GM12878 (cell line): ENCODE data around the gene GMDS. TPM values are rescaled to one million over a fixed set of nuclear protein-coding genes. Genes with fewer than 3 reads are reported as not detected.

Experiments used
- ATAC-seq: fragments of 200-7000 bp; cut with Tn5 transposase; 3 replicates; pipeline ENCODE4 v1.9.1; 2020; ENCODE audit warnings: mild to moderate bottlenecking, moderate library complexity
- BruUV-seq: library from RNA; stranded (reverse); fragments of 400-500 nt; replicated peaks from 2 replicates; lab custom pipeline; 2021; lab: Mats Ljungman, UMichigan
- CTCF ChIA-PET: fragments of 300-600 bp; sonication (Branson Sonifier 250); formaldehyde crosslinking; extraction: SDS; loops from one replicate; lab custom pipeline; 2021; ENCODE audit warnings: inconsistent platforms; lab: Yijun Ruan, JAX
- POLR2A ChIA-PET: fragments of 350-600 bp; formaldehyde crosslinking; extraction: SDS; loops from one replicate; lab custom pipeline; 2021; ENCODE audit warnings: inconsistent platforms; lab: Charles Lee
- RAD21 ChIA-PET: fragments of 300-600 bp; sonication (Branson Sonifier 250); formaldehyde crosslinking; loops from one replicate; lab custom pipeline; 2023; ENCODE audit warnings: antibody characterized with exemption; ENCODE audit not compliant: unreplicated experiment; lab: Charles Lee
- SMC1A ChIA-PET: fragments of 300-600 bp; sonication (Branson Sonifier 250); formaldehyde crosslinking; loops from one replicate; lab custom pipeline; 2023; ENCODE audit not compliant: unreplicated experiment, uncharacterized antibody; lab: Charles Lee
- DNase-seq: peaks from one replicate; pipeline ENCODE4 v3.0.0-alpha.2; 2011; ENCODE audit warnings: low read depth, low spot score
- FAIRE-seq: peaks from 3 replicates; lab custom pipeline; 2011; peaks lifted over from hg19 to GRCh38; lab: Jason Lieb, UNC
- H2AFZ ChIP-seq: 2 replicates; pipeline ENCODE4 v1.6.0; 2011; ENCODE audit warnings: low read depth, low read length, control low read depth; ENCODE audit not compliant: control insufficient read depth
- H3K27ac ChIP-seq: 2 replicates; pipeline ENCODE4 v1.5.1; 2011; ENCODE audit warnings: control low read depth; ENCODE audit not compliant: control insufficient read depth, insufficient read depth
- H3K27me3 ChIP-seq, 2 experiments: replicated peaks in 1 of 2; 2 replicates each; pipeline versions ENCODE4 v1.6.0 to v1.6.1; 2011; ENCODE audit warnings: low read length in 1 of 2; ENCODE audit not compliant: control insufficient read depth in 2 of 2, insufficient read depth in 2 of 2
- H3K36me3 ChIP-seq, 2 experiments: 2 replicates each; pipeline ENCODE4 v1.5.1; 2011; ENCODE audit warnings: low read length in 1 of 2; ENCODE audit not compliant: control insufficient read depth in 2 of 2, insufficient read depth in 2 of 2
- H3K4me1 ChIP-seq: 2 replicates; pipeline ENCODE4 v1.6.1; 2011; ENCODE audit warnings: mild to moderate bottlenecking, low read length, moderate library complexity, mixed read lengths; ENCODE audit not compliant: control insufficient read depth, insufficient read depth
- H3K4me2 ChIP-seq: 2 replicates; pipeline ENCODE4 v1.6.0; 2011; ENCODE audit warnings: control low read depth; ENCODE audit not compliant: control insufficient read depth, insufficient read depth
- H3K4me3 ChIP-seq: fragments of 200-600 bp; sonication (generic); 2 replicates; pipeline ENCODE4 v1.5.1; 2016
- H3K79me2 ChIP-seq: 2 replicates; pipeline ENCODE4 v1.6.0; 2011; ENCODE audit warnings: low read length; ENCODE audit not compliant: control insufficient read depth, insufficient read depth
- H3K9ac ChIP-seq: 2 replicates; pipeline ENCODE4 v1.8.0; 2011; ENCODE audit warnings: low read length, control low read depth, mixed read lengths; ENCODE audit not compliant: control insufficient read depth, insufficient read depth
- H3K9me3 ChIP-seq: replicated peaks from 3 replicates; pipeline ENCODE4 v1.5.1; 2011; ENCODE audit warnings: mild to moderate bottlenecking, low read length; ENCODE audit not compliant: control insufficient read depth, insufficient read depth
- H4K20me1 ChIP-seq: 2 replicates; pipeline ENCODE4 v1.6.0; 2011; ENCODE audit not compliant: control insufficient read depth, insufficient read depth
- MLLT1 ChIP-seq: fragments of 450-650 bp; IDR thresholded peaks from 2 replicates; pipeline ENCODE4 v1.6.1; 2016; ENCODE audit warnings: mild to moderate bottlenecking
- NFXL1 ChIP-seq: fragments of 450-650 bp; IDR thresholded peaks from 2 replicates; pipeline ENCODE4 v1.6.1; 2017; ENCODE audit warnings: antibody characterized with exemption, mild to moderate bottlenecking, borderline replicate concordance
- PML ChIP-seq: IDR thresholded peaks from 2 replicates; pipeline ENCODE4 v1.6.1; 2012; ENCODE audit warnings: low read length, inconsistent platforms
- SMAD5 ChIP-seq: IDR thresholded peaks from 2 replicates; pipeline ENCODE4 v1.6.1; 2016; ENCODE audit warnings: antibody characterized with exemption, low read depth
- SPI1 ChIP-seq: IDR thresholded peaks from 2 replicates; pipeline ENCODE4 v1.6.1; 2011; ENCODE audit warnings: low read depth, mild to moderate bottlenecking, low read length, moderate library complexity, borderline replicate concordance; ENCODE audit not compliant: insufficient read depth
- TBL1XR1 ChIP-seq: IDR thresholded peaks from 2 replicates; pipeline ENCODE4 v1.6.1; 2012; ENCODE audit warnings: low read depth, low read length, improper control_type of control experiment
- TCF7 ChIP-seq: IDR thresholded peaks from 2 replicates; pipeline ENCODE4 v1.6.1; 2014; ENCODE audit warnings: antibody characterized with exemption, borderline replicate concordance
- WGBS: methylation state at CpG from one replicate; pipeline ENCODE4 v1.1.6; 2016; ENCODE audit warnings: low lambda C conversion rate; ENCODE audit not compliant: insufficient replicate concordance, insufficient coverage; ENCODE audit errors: missing lambda C conversion rate; 5-methylcytosine and 5-hydroxymethylcytosine counted together
- in situ Hi-C: fragments of 300-500 bp; cut with MboI; formaldehyde crosslinking; loops from 9 replicates; pipeline ENCODE4 v1.14.3; 2018; ENCODE audit warnings: mixed read lengths
- intact Hi-C: fragments of 100-400 bp; cut with micrococcal nuclease; formaldehyde crosslinking; loops from one replicate; pipeline ENCODE4 v1.14.2; 2022; ENCODE audit not compliant: unreplicated experiment
- polyA plus RNA-seq, 11 experiments: library from polyadenylated mRNA; depleted of rRNA in 4 of 11; unstranded in 6 of 11; stranded (reverse) in 5 of 11; fragments of >200 nt; fragmentation: Nextera tagmentation in 4 of 11; fragmentation: Illumina TruSeq in 1 of 11; extraction: Ambion mirVana in 4 of 11; extraction: Trizol in 1 of 11; gene quantifications; 1 replicate in 1 of 11; 2 replicates in 10 of 11; pipeline versions ENCODE4 v1.2.1 to v1.2.3, GENCODE V29; 2011 to 2016; ENCODE audit warnings: inconsistent platforms in 2 of 11, missing spikeins in 2 of 11, low read depth in 1 of 11
- total RNA-seq, 4 experiments: library from RNA; depleted of rRNA in 3 of 4; stranded (reverse); fragments of >200 nt in 3 of 4; fragmentation: Illumina TruSeq in 1 of 4; extraction: Trizol in 1 of 4; gene quantifications; 2 replicates each; pipeline versions ENCODE4 v1.2.1 to v1.2.3, GENCODE V29; 2013 to 2021
- TF ChIP-seq, protein P1 (sequence below): IDR thresholded peaks from 2 replicates; pipeline ENCODE4 v1.6.1; 2011; ENCODE audit warnings: borderline replicate concordance, low read depth, mild to moderate bottlenecking, moderate library complexity, mixed read lengths, low read length; ENCODE audit not compliant: insufficient read depth; ENCODE audit errors: extremely low read length
- TF ChIP-seq, protein P2 (sequence below): fragments of 450-650 bp; formaldehyde crosslinking; IDR thresholded peaks from 2 replicates; pipeline ENCODE4 v1.4.0; 2022; ENCODE audit warnings: mild to moderate bottlenecking, moderate library complexity

The GMDS gene
- total and polyA plus RNA-seq, 10 of the 15 experiments (the other 5 are each of a cell fraction or from before 2014, with no cell fraction given), result 0.61 to 53.8 (median 29.3) TPM

DNA sequence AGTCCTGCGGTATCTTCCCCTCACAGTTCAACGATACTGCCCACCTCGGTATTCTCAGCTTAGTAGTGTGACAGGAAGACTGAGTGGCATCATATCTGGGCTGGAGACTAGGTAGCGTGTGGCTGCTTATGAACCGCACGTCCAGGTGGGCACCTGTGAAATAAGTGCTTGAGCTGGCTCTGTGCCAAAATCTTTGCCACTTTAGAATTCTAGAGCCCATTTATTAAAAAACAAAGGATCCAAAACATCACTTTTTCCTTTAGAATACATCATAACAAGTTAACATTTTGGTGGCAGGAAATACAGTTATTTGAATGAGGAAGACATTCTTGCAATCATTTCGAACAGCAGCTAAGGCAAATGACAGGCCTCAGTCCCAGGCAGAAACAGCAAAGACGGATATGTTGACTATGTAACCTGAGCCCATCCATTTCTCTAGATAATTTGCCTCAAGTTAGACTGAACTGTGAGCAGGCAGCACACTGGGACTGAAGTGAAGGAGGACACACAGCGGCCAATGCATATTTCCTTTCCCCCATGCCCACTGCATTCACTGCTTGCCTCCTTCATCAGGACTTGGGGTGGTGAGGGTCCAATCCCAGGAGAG lies 136.6 kb downstream of the GMDS start:
- no peak for ATAC-seq
- CTCF ChIA-PET, result interaction anchor here (0.8 to 4.2 kb wide), 5 partner anchors 10 to 512 kb away, joined by 3 to 33 read pairs (median 4); no protein-coding TSS in a partner anchor

GRCh38 chr6:2104524-2104880 lies 140.9 kb downstream of the GMDS start:
- FAIRE-seq (no peak), ATAC-seq (no peak), DNase-seq (no peak)
- no peaks in the 10 kb centered on the region for H3K79me2 ChIP-seq
- 0% methylated on average over 1 of the region's 1 CpG for WGBS
- intact Hi-C loops (loop anchor here (1.0 to 10.0 kb wide), 3 partner anchors 248 to 500 kb away; no protein-coding TSS in a partner anchor), in situ Hi-C loops (loop anchor here (10.0 kb wide), 1 partner anchor 250 kb away; no protein-coding TSS in a partner anchor)
- no peaks in the 10 kb centered on the region for H4K20me1 ChIP-seq
- no peaks in the 10 kb centered on the region for H3K4me1 ChIP-seq
- SMC1A ChIA-PET, result interaction anchor here (0.6 to 3.4 kb wide), 23 partner anchors 17 to 512 kb away, joined by 3 to 16 read pairs (median 4); no protein-coding TSS in a partner anchor
- H3K9me3 ChIP-seq, result no peaks in the 10 kb centered on the region
- H2AFZ ChIP-seq, result no peak overlapping the region
- H3K4me3 ChIP-seq, result no peak overlapping the region
- peaks cover 0 to 2% of the 10 kb centered on the region in 2 experiments; a peak in 1 of 4 replicates for H3K36me3 ChIP-seq
- no peaks in the 10 kb centered on the region for H3K27me3 ChIP-seq
- H3K9ac ChIP-seq, result no peak overlapping the region
- no peak overlapping the region for H3K27ac ChIP-seq
- no TSS peak for BruUV-seq
- no peak overlapping the region for H3K4me2 ChIP-seq
- POLR2A ChIA-PET, result no interaction called here
- RAD21 ChIA-PET, result interaction anchor here (0.6 to 1.4 kb wide), 18 partner anchors 10 to 509 kb away, joined by 3 to 10 read pairs (median 4); partner anchors contain the start of gene FOXC1
- CTCF ChIA-PET, result interaction anchor here (0.6 to 2.4 kb wide), 35 partner anchors 9 to 590 kb away, joined by 3 to 25 read pairs (median 4); no protein-coding TSS in a partner anchor
- TF ChIP-seq, protein P1, sequence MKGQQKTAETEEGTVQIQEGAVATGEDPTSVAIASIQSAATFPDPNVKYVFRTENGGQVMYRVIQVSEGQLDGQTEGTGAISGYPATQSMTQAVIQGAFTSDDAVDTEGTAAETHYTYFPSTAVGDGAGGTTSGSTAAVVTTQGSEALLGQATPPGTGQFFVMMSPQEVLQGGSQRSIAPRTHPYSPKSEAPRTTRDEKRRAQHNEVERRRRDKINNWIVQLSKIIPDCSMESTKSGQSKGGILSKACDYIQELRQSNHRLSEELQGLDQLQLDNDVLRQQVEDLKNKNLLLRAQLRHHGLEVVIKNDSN, result no peak
- TF ChIP-seq PML (no peak), NFXL1 (no peak), MLLT1 (no peak), TBL1XR1 (no peak)
- TF ChIP-seq, protein P2, sequence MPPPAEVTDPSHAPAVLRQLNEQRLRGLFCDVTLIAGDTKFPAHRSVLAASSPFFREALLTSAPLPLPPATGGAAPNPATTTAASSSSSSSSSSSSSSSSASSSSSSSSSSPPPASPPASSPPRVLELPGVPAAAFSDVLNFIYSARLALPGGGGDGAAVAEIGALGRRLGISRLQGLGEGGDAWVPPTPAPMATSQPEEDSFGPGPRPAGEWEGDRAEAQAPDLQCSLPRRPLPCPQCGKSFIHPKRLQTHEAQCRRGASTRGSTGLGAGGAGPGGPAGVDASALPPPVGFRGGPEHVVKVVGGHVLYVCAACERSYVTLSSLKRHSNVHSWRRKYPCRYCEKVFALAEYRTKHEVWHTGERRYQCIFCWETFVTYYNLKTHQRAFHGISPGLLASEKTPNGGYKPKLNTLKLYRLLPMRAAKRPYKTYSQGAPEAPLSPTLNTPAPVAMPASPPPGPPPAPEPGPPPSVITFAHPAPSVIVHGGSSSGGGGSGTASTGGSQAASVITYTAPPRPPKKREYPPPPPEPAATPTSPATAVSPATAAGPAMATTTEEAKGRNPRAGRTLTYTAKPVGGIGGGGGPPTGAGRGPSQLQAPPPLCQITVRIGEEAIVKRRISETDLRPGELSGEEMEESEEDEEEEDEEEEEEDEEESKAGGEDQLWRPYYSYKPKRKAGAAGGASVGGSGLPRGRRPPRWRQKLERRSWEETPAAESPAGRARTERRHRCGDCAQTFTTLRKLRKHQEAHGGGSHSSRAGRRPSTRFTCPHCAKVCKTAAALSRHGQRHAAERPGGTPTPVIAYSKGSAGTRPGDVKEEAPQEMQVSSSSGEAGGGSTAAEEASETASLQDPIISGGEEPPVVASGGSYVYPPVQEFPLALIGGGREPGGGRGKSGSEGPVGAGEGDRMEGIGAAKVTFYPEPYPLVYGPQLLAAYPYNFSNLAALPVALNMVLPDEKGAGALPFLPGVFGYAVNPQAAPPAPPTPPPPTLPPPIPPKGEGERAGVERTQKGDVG (CRISPR knock-in tag), result no peak

More for the DNA sequence above, 136.6 kb downstream of the GMDS start:
- ChIA-PET SMC1A (interaction anchor here (1.0 to 2.9 kb wide), 4 partner anchors 11 to 511 kb away, joined by 3 to 11 read pairs (median 6); no protein-coding TSS in a partner anchor), POLR2A (interaction anchor here (1.0 kb wide), 1 partner anchor 11 kb away, joined by 3 read pairs; no protein-coding TSS in a partner anchor), RAD21 (interaction anchor here (0.6 kb wide), 1 partner anchor 767 kb away, joined by 3 read pairs; no protein-coding TSS in a partner anchor)
- Histone ChIP-seq H3K4me1 (peaks cover 7% of the 10 kb centered on the region; the same call in 1 of the 2 replicates), H3K27me3 (no peaks in the 10 kb centered on the region), H4K20me1 (no peaks in the 10 kb centered on the region), H3K36me3 (peaks cover 0 to 2% of the 10 kb centered on the region in 2 experiments; a peak in 1 of 4 replicates), H3K4me3 (no peak overlapping the region), H3K9me3 (no peaks in the 10 kb centered on the region), H3K27ac (no peak overlapping the region), H3K9ac (no peak overlapping the region), H3K4me2 (no peak overlapping the region), H2AFZ (no peak overlapping the region), H3K79me2 (no peaks in the 10 kb centered on the region)
- intact Hi-C loops (loop anchor here (10.0 kb wide), 1 partner anchor 254 kb away; no protein-coding TSS in a partner anchor), in situ Hi-C loops (loop anchor here (5.0 to 10.0 kb wide), 2 partner anchors 246 to 507 kb away; no protein-coding TSS in a partner anchor)
- 98% methylated on average over 9 of the region's 9 CpGs for WGBS
- DNase-seq (no peak), FAIRE-seq (no peak)
- TF ChIP-seq TCF7 (no peak), SMAD5 (no peak), SPI1 (no peak)
- no TSS peak for BruUV-seq
